Activated T-cell treated with anti-CD3 and anti-CD28 coated beads, Interleukin-2, amount 50 U/mL, for 48 hours (primary cell): Measurements from ENCODE around the gene IL11.

Experiments used
- DNase-seq, 2 experiments: peaks; one replicate each; pipeline ENCODE4 v3.0.0-alpha.2; 2020

IL11 gene

GRCh38 chr19:55390461-55390880, 20.2 kb upstream of the IL11 start:
- DNase-seq = peak in 1 of 2 experiments; percentile 57

DNA sequence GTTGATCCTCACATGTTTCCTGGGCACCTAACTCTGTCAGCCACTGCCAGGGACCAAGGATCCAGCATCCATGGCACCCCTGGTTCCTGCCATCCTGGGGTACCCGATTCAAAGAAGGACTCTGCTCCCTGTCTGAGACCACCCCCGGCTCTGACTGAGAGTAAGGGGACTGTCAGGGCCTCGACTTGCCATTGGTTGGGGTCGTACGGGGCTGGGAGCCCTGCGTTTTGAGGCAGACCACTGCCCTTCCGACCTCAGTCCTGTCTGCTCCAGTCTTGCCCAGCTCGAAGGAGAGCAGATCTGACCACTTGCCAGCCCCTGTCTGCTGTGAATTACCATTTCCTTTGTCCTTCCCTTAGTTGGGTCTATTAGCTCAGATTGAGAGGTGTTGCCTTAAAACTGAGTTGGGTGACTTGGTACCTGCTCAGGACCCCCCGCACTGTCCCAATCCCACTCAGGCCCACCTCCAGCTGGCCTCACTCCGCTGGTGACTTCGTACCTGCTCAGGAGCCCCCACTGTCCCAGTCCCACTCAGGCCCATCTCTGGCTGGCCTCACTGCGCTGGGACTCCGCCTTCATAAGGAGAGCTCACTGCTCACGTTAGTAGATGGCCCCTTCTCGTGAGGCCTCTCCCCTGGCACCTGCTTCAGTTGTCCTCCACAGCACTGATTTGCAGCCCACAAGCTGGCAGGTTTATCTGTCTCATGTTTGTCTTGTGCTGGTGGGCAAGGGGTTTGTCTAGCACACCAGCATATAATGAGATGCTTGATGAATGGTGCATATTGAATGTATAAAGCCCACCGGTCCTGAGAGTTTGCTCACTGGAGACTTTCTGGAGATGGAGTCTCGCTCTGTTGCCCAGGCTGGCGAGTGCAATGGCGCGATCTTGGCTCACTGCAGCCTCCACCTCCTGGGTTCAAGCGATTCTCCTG, 19.4 kb upstream of the IL11 start:
- peak in 1 of 2 experiments; percentile 48 for DNase-seq

- no peak for DNase-seq
Observed at GRCh38 chr19:55387736-55388497, 17.7 kb upstream of the IL11 start.

- peak in 1 of 2 experiments; percentile 60 for DNase-seq
Observed at GRCh38 chr19:55386493-55386971, 16.3 kb upstream of the IL11 start.

GRCh38 chr19:55385724-55386492, 15.6 kb upstream of the IL11 start, which contains the start of gene RPL28:
Gene RPL28 (plus strand): TSS chr19:55385932. CDS start chr19:55386358, 426 bp downstream.
- DNase-seq = peak; percentile 99 to 100

DNA sequence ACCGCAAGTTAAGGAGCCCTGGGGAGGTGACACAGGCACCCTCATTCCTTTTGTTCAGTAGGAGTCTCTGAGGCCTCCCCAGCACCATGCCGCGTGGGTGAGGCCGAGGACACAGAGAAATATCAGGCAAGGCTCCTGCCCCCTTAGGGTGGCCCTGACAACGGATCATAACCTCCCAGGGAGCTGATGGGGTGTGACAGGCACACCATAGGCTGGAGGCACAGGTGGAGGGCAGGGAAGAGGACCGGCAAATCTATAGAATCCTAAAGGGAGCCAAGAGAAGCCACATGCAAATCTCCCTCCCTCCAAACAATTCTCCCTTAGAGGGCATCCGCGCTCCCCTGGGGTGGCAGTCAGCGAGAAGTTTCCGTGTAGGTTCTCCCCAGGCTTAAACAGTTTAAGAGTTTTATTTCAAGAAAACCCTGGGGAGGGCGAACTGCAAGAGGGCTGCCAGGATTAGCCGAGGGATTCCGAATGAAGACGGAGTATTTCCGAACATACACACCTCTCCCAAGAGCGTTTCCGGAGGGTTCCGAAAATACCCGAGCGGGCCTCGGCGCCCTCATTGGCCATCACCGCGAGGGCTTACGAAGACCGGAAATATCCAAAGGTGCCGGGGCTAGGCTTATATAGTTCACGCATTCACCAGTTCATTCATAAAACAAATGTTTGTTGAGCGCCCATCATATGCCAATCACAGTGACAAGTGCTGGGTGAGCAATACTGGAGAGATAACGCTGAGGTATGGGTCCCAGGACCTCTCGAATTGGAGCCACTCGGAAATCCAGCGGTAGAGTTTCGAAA, 14.9 kb upstream of the IL11 start:
- DNase-seq = peak; percentile 97 to 98

DNA sequence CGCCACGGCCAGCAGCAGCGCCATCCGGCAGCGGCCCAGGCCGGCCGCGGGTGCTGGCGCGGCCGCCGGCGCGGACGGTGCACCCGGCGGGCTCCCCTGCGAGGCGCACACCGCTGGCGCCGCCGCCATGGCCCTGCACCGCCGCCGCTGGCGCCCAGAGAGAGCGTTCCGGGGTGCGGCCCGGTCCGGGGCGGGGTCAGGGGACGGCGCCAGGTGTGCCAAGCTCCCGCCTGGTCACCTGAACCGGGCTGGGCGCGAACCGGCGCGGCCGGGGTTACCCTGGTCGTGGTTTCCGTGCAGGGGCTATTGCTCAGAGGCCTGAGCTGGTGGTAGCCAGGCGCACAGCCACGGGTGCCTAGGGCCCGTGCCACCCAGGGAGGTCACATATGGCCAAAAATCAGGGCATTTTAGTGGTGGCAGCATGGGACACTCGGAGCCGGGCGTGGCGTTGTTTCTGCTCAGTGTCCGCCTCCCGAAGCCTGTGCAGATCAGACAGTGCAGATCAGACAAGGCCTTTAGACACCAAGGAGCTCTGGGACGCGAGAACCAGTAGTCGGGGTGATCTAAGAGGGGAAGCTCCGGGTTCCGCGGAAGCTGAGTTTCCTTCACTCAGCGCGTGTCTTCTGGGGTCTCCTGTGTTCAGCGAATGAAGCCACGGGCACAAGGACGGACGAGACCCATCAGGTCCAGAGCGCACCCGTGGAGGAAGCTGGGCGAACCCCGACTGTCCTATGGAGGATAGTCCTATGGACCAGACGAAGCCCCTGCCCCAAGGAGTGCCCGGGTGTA, 14.1 kb upstream of the IL11 start, which contains the start of gene TMEM238:
Gene TMEM238 (minus strand): TSS at position 162 of the 789 bp plus-strand sequence. CDS start 33 bp downstream, at position 129.
- DNase-seq = peak; percentile 68 to 75

DNA sequence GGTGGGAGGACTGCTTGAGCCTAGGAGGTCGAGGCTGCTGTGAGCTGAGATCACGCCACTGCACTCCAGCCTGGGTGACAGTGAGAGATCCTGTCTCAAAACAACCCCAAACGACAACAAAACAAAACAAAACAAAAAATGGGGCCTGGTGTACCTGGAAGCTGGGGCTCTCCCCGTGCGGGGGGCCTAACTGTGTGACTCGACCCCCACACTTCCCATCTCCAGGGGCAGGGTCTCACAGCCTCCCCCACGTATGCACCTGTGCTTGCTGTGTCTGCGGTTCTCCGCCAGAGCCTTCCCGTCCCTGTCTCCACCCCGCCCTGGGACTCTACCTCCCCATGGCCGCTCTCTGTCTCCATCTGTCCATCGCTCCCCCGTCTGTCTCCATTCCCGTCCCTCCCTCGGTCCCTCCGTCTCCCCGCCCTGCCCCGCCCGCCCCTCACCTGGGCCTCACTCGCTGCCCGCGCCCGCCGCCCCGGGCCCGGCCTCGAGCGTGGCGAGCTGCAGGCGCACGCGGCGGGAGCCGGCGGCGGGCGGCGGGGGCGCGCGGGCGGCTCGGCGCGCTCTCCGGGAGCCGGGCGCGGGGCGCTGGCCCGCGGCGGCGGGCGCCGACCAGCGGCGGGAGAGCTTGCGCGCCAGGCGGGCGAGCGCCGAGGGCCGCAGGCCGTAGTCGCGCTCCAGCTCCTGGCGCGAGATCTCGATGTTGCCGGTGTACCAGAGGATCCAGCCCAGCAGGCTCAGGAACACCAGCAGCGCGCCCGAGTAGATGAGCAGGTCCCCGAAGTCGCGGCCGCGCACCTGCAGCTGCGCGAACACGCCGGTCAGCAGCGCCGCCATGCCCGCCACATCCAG, 13.2 kb upstream of the IL11 start:
- peak; percentile 63 for DNase-seq

- DNase-seq = no peak
Observed at GRCh38 chr19:55382522-55383054, 12.3 kb upstream of the IL11 start.

- DNase-seq = no peak
Observed at GRCh38 chr19:55382013-55382412, 11.8 kb upstream of the IL11 start.

DNA sequence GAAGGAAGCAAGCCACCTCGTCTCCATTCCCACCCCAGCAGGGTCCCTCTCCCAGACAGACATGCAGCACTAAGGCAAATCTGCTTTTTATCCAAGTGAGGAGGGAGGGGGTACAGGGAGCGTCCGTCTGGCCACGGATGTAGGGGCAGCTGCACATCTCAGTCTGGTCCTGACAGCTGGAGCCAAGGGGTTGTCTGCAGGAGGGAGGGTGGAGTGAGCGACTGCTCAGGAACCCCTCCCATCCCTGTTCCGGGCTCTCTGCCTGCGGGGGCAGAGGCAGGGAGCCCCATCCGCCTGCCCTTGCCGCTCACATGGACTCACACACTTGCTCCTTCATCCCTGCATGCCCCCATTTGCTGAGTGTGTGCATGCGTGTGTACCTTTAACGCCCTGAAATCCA, 8.9 kb upstream of the IL11 start:
- DNase-seq = no peak

- DNase-seq = no peak
Observed at GRCh38 chr19:55377356-55378131, 7.3 kb upstream of the IL11 start.

GRCh38 chr19:55376241-55376933, 6.1 kb upstream of the IL11 start, which contains the start of gene TMEM190:
Gene TMEM190 (plus strand): TSS chr19:55376826. CDS start chr19:55376854, 28 bp downstream.
- no peak for DNase-seq

- DNase-seq = no peak
Observed at GRCh38 chr19:55373993-55374757, 3.9 kb upstream of the IL11 start.

DNA sequence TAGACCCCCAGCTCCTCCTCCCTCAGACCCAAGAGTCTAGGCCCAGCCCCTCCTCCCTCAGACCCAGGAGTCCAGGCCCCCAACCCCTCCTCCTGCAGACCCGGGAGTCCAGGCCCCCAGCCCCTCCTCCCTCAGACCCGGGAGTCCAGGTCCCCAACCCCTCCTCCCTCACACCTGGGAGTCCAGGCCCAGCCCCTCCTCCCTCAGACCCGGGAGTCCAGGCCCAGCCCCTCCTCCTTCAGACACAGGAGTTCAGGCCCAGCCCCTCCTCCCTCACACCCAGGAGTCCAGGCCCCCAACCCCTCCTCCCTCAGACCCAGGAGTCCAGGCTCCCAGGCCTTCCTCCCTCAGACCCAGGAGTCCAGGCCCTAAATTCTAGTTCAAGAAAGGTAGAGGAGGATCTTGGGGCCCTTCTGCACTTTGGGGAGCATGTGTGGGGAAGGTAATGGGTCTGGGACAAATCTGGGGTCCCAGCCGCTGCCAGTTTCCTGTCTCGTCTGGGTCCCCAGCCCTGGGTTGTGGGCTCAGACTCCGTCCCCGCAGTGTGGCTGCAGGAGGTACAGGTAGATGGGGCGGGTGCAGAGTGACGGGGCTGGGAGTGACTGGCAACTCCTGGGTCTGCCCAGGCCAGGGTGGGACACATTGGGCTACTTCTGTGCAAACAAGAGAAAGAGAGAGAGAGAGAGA, 3.2 kb upstream of the IL11 start:
- no peak for DNase-seq

- DNase-seq = peak in 1 of 2 experiments; percentile 54
Observed at GRCh38 chr19:55372316-55373081, 2.2 kb upstream of the IL11 start.
